SK-N-SH treated with all-trans-retinoic acid at 6 μM for 48 hours (cell line): Measurements from ENCODE around the gene TEAD4.

ENCODE experiments used
- ATAC-seq: fragments of 200-7000 bp; cut with Tn5 transposase; 3 replicates; pipeline ENCODE4 v1.9.1; 2020; ENCODE audit warnings: mild to moderate bottlenecking, moderate library complexity
- ARNTL ChIP-seq: fragments of 450-650 bp; formaldehyde crosslinking; IDR thresholded peaks from 2 replicates; pipeline ENCODE4 v1.5.0; 2020; ENCODE audit warnings: low read depth, mild to moderate bottlenecking, moderate library complexity, borderline replicate concordance
- BACH2 ChIP-seq: fragments of 250-450 bp; sonication (Bioruptor Pico); IDR thresholded peaks from 2 replicates; pipeline ENCODE4 v1.9.0; 2021; ENCODE audit warnings: mild to moderate bottlenecking, borderline replicate concordance
- CREB5 ChIP-seq: fragments of 250-450 bp; sonication (Bioruptor Pico); IDR thresholded peaks from 2 replicates; pipeline ENCODE4 v1.5.1; 2020; ENCODE audit warnings: low read depth, mild to moderate bottlenecking, moderate library complexity
- CSDC2 ChIP-seq: fragments of 250-450 bp; sonication (Bioruptor Pico); IDR thresholded peaks from 2 replicates; pipeline ENCODE4 v1.5.0; 2020; ENCODE audit warnings: mild to moderate bottlenecking, moderate library complexity
- CSRNP3 ChIP-seq: fragments of 250-450 bp; sonication (Bioruptor Pico); IDR thresholded peaks from 2 replicates; pipeline ENCODE4 v1.5.1; 2021; ENCODE audit warnings: mild to moderate bottlenecking, moderate library complexity
- ESRRG ChIP-seq: fragments of 250-450 bp; sonication (Bioruptor Pico); IDR thresholded peaks from 2 replicates; pipeline ENCODE4 v1.6.1; 2021; ENCODE audit warnings: mild to moderate bottlenecking
- GLIS3 ChIP-seq: fragments of 250-450 bp; sonication (Bioruptor Pico); IDR thresholded peaks from 2 replicates; pipeline ENCODE4 v1.5.0; 2020; ENCODE audit warnings: mild to moderate bottlenecking, moderate library complexity
- OSR1 ChIP-seq: fragments of 250-450 bp; sonication (Bioruptor Pico); IDR thresholded peaks from 2 replicates; pipeline ENCODE4 v1.8.0; 2022; ENCODE audit warnings: moderate library complexity, mild to moderate bottlenecking, inconsistent platforms
- POU6F1 ChIP-seq: fragments of 250-450 bp; sonication (Bioruptor Pico); IDR thresholded peaks from 2 replicates; pipeline ENCODE4 v1.8.0; 2021; ENCODE audit warnings: low read depth, mild to moderate bottlenecking, moderate library complexity, borderline replicate concordance
- PPARA ChIP-seq: fragments of 250-450 bp; sonication (Bioruptor Pico); IDR thresholded peaks from 2 replicates; pipeline ENCODE4 v1.5.0; 2020; ENCODE audit warnings: mild to moderate bottlenecking, borderline replicate concordance
- RARB ChIP-seq: fragments of 250-450 bp; sonication (Bioruptor Pico); IDR thresholded peaks from 2 replicates; pipeline ENCODE4 v1.8.0; 2021; ENCODE audit warnings: mild to moderate bottlenecking, moderate library complexity
- SNAI2 ChIP-seq: fragments of 250-450 bp; sonication (Bioruptor Pico); IDR thresholded peaks from 2 replicates; pipeline ENCODE4 v1.5.0; 2020; ENCODE audit warnings: mild to moderate bottlenecking, moderate library complexity
- TCF4 ChIP-seq: fragments of 250-450 bp; sonication (Bioruptor Pico); IDR thresholded peaks from 2 replicates; pipeline ENCODE4 v1.8.0; 2021; ENCODE audit warnings: mild to moderate bottlenecking, moderate library complexity, borderline replicate concordance
- TOX ChIP-seq: fragments of 250-450 bp; sonication (Bioruptor Pico); IDR thresholded peaks from 2 replicates; pipeline ENCODE4 v1.8.0; 2021; ENCODE audit warnings: mild to moderate bottlenecking, moderate library complexity, borderline replicate concordance
- TSHZ2 ChIP-seq: fragments of 250-450 bp; sonication (Bioruptor Pico); IDR thresholded peaks from 2 replicates; pipeline ENCODE4 v1.5.0; 2020; ENCODE audit warnings: mild to moderate bottlenecking, moderate library complexity
- ZC3H10 ChIP-seq: fragments of 250-450 bp; sonication (Bioruptor Pico); IDR thresholded peaks from 2 replicates; pipeline ENCODE4 v1.5.1; 2021; ENCODE audit warnings: mild to moderate bottlenecking, moderate library complexity
- ZFP3 ChIP-seq: fragments of 250-450 bp; sonication (Bioruptor Pico); IDR thresholded peaks from 2 replicates; pipeline ENCODE4 v1.5.0; 2020; ENCODE audit warnings: mild to moderate bottlenecking, moderate library complexity
- ZFP30 ChIP-seq: fragments of 450-650 bp; formaldehyde crosslinking; IDR thresholded peaks from 2 replicates; pipeline ENCODE4 v1.5.0; 2022; ENCODE audit warnings: mild to moderate bottlenecking, moderate library complexity
- ZNF70 ChIP-seq: fragments of 450-650 bp; formaldehyde crosslinking; IDR thresholded peaks from 2 replicates; pipeline ENCODE4 v1.5.0; 2020; ENCODE audit warnings: mild to moderate bottlenecking, moderate library complexity
- ZNF8 ChIP-seq: fragments of 450-650 bp; formaldehyde crosslinking; IDR thresholded peaks from 2 replicates; pipeline ENCODE4 v1.5.0; 2020; ENCODE audit warnings: mild to moderate bottlenecking, moderate library complexity

Gene TEAD4

GRCh38 chr12:2977776-2978175, 18.6 kb downstream of the TEAD4 start:
- TF ChIP-seq ZNF70 (no peak), OSR1 (CRISPR knock-in tag) (no peak), RARB (no peak), POU6F1 (CRISPR knock-in tag) (no peak), ZFP30 (CRISPR knock-in tag) (no peak), CREB5 (no peak), ESRRG (no peak), ARNTL (CRISPR knock-in tag) (no peak), ZFP3 (CRISPR knock-in tag) (no peak), TCF4 (CRISPR knock-in tag) (no peak), GLIS3 (CRISPR knock-in tag) (no peak), SNAI2 (no peak), CSRNP3 (CRISPR knock-in tag) (no peak), PPARA (no peak), ZC3H10 (CRISPR knock-in tag) (no peak), TOX (CRISPR knock-in tag) (no peak), BACH2 (CRISPR knock-in tag) (no peak)
- ATAC-seq: no peak

- ATAC-seq: no peak
- no peak for TF ChIP-seq CREB5
- no peak for TF ChIP-seq CSDC2 (CRISPR knock-in tag)
These were observed 20.6 kb downstream of the TEAD4 start for GRCh38 chr12:2979806-2980205.

GRCh38 chr12:2980630-2981029, 21.4 kb downstream of the TEAD4 start:
- ATAC-seq: no peak
- TF ChIP-seq ZNF70: no peak
- TF ChIP-seq OSR1 (CRISPR knock-in tag): no peak

GRCh38 chr12:2982361-2982760, 23.2 kb downstream of the TEAD4 start:
- no peak for ATAC-seq
- TF ChIP-seq ZFP30 (CRISPR knock-in tag) (no peak), CSRNP3 (CRISPR knock-in tag) (no peak), PPARA (no peak), CSDC2 (CRISPR knock-in tag) (no peak), ESRRG (no peak), TSHZ2 (CRISPR knock-in tag) (no peak), ARNTL (CRISPR knock-in tag) (no peak), ZNF8 (CRISPR knock-in tag) (no peak), ZNF70 (no peak), TCF4 (CRISPR knock-in tag) (no peak), POU6F1 (CRISPR knock-in tag) (no peak), TOX (CRISPR knock-in tag) (no peak)
- TF ChIP-seq, all 23 proteins: peak for 0
